Motor neuron (in vitro differentiated cells): Measurements from ENCODE around the gene CMIP. TPM values are rescaled to one million over a fixed set of nuclear protein-coding genes. Genes with fewer than 3 reads are reported as not detected.
"Not testable (repeated sequence)": the region's sequence is repeated elsewhere in the genome, so short reads cannot be mapped to it uniquely, and the experiment has no call there.

ENCODE experiments used
- ATAC-seq, 8 experiments: fragments of 200-7000 bp; cut with Tn5 transposase; replicated peaks in 6 of 8; 2 replicates each; pipeline ENCODE4 v1.8.0; 2021; ENCODE audit warnings: mild to moderate bottlenecking in 8 of 8, moderate library complexity in 8 of 8
- H3K27ac ChIP-seq, 2 donors: fragments of 250-450 bp; sonication (Bioruptor Pico); 2 replicates each; pipeline ENCODE4 v1.9.0; 2021; ENCODE audit warnings: antibody characterized with exemption in 2 of 2, mild to moderate bottlenecking in 2 of 2, moderate library complexity in 1 of 2
- H3K4me1 ChIP-seq, 2 donors: fragments of 250-450 bp; sonication (Bioruptor Pico); replicated peaks in 1 of 2; 2 replicates each; pipeline ENCODE4 v1.6.1; 2021; ENCODE audit warnings: antibody characterized with exemption in 2 of 2, mild to moderate bottlenecking in 2 of 2, moderate library complexity in 1 of 2
- H3K4me3 ChIP-seq, 5 donors: fragments of 250-450 bp; sonication (Bioruptor Pico); 2 replicates each; pipeline ENCODE4 v1.9.0; 2021; ENCODE audit warnings: antibody characterized with exemption in 5 of 5, mild to moderate bottlenecking in 5 of 5, moderate library complexity in 4 of 5
- WGBS, 10 experiments: fragments of 450-650 bp; shearing (Covaris generic); methylation state at CpG; one replicate each; pipeline ENCODE4 v1.0.0; 2022; 5-methylcytosine and 5-hydroxymethylcytosine counted together
- in situ Hi-C, 9 experiments: fragments of 400-800 bp; cut with MboI; loops; one replicate each; pipeline ENCODE4 v1.15.0; 2021; ENCODE audit warnings: low sequenced_read_pairs in 9 of 9, low pct_unique_long_range_greater_than_20kb in 2 of 9; ENCODE audit not compliant: unreplicated experiment in 9 of 9
- total RNA-seq, 8 experiments: library from RNA; unstranded; fragments of 300-600 nt; gene quantifications; 2 replicates each; pipeline versions ENCODE4 v1.2.3 to v1.2.4, GENCODE V29; 2022

The CMIP gene
- total RNA-seq, 8 experiments from 2014 or later = 4.6 to 35.3 (median 19.1) TPM

DNA sequence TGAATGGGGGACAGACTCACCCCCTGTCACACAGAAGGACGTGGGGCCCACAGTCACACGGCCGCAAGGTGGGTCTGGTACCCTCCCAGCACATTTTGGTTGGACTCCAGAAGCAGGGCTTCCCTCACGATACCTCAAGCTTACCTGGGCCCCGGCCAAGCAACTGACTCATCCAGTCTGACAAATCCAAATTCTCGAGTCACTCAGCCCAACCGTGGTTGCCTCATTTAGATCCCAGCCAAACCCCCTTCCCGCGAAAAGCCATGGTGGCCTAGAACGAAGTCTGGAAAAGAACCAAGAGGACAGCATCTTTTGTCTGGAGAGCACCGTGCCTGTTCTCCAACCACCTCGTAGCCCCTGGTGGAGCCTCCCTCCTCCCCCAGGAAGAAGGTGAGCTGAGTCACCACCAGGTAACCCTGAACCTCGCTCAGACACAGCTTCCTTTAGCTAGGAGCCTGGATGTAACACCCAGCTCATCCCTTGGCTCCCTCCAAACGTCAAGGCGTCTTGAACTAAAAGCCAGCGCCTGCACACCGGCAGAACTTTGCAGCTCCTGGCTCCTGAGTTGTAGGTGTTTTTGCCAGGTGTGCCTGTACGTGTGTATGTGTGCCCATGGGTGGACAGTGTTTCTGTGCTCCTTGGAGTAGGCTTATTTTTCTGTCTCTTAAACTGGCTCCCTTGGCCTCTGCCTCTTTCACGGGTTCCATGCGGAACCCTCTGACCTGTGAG lies 78.9 kb downstream of the CMIP start:
- Histone ChIP-seq H3K4me3 (no peak overlapping the region), H3K27ac (no peak overlapping the region), H3K4me1 (peaks cover 11 to 28% of the 10 kb centered on the region in 2 donors)
- in situ Hi-C loops = no loop called here
- ATAC-seq = no peak
- 73 to 100% (median 88%) methylated on average over 2 to 16 of the region's 20 CpGs; no CpG with 5 or more reads in 2 of the 10 experiments for WGBS, 10 experiments

DNA sequence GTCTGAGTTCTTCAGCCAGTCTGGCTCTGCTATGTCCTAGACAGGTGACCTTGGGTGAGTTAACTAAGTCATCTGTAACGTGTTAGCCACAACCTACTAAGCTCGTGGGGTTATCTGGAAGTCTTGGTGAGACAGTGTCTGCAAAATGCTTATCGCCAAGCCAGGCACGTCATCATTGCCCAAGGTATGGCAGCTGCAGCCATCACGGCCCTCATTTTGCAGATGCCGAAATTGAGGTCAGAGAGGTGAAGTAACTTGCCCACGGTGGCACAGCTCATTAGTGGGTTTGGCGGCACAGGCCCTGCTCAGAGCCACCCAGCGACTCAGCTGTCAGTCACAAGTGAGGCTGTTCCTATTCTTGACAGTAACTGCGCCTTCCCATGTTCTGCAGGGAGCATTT lies 79.8 kb downstream of the CMIP start:
- H3K4me1 ChIP-seq = peaks cover 11 to 28% of the 10 kb centered on the region in 2 donors
- in situ Hi-C loops = no loop called here
- 75 to 100% (median 94%) methylated on average over 1 to 9 of the region's 10 CpGs; no CpG with 5 or more reads in 2 of the 10 experiments for WGBS, 10 experiments
- no peak overlapping the region for H3K4me3 ChIP-seq
- no peak for ATAC-seq
- no peak overlapping the region for H3K27ac ChIP-seq

DNA sequence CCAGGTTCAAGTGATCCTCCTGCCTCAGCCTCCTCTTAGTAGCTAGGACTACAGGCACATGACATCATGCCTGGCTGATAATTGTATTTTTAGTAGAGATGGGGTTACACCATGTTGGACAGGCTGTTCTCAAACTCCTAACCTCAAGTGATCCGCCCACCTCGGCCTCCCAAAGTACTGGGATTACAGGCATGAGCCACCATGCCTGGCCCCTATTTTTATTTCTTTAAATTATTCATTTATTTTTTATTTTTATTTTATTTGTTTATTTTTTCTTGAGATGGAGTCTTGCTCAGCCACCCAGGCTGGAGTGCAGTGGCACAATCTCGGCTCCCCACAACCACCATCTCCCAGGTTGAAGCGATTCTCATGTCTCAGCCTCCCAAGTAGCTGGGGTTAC lies 80.3 kb downstream of the CMIP start:
- 80 to 100% (median 100%) methylated on average over 1 to 4 of the region's 4 CpGs; no CpG with 5 or more reads in 1 of the 10 experiments for WGBS, 10 experiments
- H3K27ac ChIP-seq, ATAC-seq, H3K4me3 ChIP-seq, in situ Hi-C loops: not testable (repeated sequence)
- peaks cover 11 to 28% of the 10 kb centered on the region in 2 donors for H3K4me1 ChIP-seq

DNA sequence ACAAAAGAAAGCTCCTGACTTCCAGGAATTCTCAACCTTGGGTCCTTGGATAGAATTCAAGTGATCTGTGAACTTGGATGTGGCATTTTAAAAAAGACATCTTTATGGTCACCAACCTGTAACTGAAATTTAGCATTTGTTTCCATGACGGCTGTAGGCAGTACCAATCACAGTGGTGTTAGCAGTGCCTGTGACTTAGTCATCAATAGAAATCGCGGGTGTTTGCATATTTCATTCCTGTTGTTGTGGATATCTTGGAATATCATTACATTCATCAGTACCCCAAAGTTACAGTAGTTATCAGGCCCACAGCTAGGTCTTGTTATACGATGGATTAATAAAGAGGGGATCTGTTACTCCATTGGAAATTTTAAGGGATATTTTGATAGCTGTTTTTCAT lies 81.6 kb downstream of the CMIP start:
- ATAC-seq = peak in 3 of 8 experiments; percentile 13 to 66 (median 55)
- in situ Hi-C loops = no loop called here
- Histone ChIP-seq H3K27ac (no peak overlapping the region), H3K4me1 (peaks cover 5 to 18% of the 10 kb centered on the region in 2 donors), H3K4me3 (no peak overlapping the region)
- WGBS, 10 experiments = 32 to 100% (median 80%) methylated on average over 1 to 4 of the region's 4 CpGs; no CpG with 5 or more reads in 1 of the 10 experiments

DNA sequence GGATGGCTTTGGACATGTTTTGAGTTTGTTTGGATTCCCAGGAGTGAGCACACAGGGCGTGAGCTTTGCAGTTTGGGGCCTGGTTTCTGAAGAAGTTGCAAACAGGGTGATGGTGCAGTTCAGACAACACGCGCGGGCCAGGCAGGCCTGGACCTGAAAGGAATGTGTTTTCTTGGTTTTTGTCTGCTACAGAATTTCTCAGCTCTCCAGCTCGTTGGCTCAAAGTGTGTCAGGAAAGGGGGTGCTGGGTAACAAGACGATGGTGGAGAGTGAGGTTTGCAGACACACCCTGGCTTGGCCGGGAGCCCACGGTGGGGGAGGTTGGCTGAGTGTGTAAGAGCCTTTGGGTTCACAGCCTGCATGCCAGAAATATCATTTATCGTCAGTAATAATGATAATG lies 82.3 kb downstream of the CMIP start:
- ATAC-seq = peak in 4 of 8 experiments; percentile 22 to 71 (median 57)
- Histone ChIP-seq H3K27ac (no peak overlapping the region), H3K4me3 (no peak overlapping the region), H3K4me1 (peaks cover 0 to 11% of the 10 kb centered on the region in 2 donors)
- in situ Hi-C loops = no loop called here
- 0 to 100% (median 81%) methylated on average over 1 to 8 of the region's 9 CpGs; no CpG with 5 or more reads in 4 of the 10 experiments for WGBS, 10 experiments

DNA sequence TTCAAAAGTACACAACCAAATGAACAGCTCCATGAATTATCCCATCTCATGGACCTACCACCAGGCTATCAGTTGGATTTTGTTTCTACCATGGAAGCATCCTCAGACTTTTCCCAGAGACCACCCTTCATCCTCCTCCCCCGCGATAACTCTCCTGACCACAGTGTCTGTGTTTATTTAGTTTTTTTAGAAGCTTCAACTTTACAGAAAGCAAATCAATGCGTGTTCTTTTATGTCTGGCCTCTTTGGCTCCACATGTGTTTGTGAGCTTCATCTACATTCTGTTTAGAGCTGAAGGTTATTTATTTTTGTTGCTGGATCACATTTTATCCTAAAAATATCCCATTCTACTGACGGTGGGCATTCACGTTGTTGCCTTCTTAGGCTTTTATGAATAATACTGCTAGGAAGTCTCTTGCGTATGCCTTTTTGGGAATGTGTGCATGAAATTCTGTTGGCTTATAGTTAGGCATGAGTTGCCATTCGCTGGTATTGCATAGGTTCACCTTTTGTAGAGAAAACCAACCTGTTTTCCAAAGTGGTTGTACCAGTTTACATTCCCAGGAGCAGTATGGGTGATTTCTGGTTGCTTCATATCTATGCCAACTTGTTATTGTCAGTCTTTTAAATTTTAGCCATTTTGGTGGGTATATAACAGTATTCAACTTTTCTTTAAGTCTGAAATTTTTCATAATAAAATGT lies 83.0 kb downstream of the CMIP start:
- Histone ChIP-seq H3K4me1 (peaks cover 0 to 6% of the 10 kb centered on the region in 2 donors), H3K4me3 (no peak overlapping the region), H3K27ac (no peak overlapping the region)
- in situ Hi-C loops = no loop called here
- no peak for ATAC-seq
- 71 to 100% (median 97%) methylated on average over 1 to 7 of the region's 7 CpGs; no CpG with 5 or more reads in 1 of the 10 experiments for WGBS, 10 experiments

DNA sequence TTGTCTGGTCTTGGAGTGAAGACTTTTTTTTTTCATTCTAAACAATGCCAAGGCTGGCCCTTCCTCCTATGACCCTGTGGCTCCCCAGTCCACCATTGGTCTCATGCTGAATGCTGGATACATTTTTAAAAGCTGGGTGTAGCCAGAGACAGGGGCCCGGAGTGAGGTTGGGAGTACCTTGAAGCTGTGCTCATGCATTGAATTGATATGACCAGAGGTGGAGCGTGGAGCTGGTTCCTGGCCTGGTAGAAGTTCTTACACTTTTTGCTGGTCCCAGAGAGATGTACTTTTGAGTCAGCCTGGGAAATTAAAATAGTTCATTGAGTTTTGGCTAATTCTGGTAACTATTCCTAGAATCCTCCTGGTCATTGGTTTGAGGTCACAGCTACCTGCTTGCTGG lies 83.6 kb downstream of the CMIP start:
- Histone ChIP-seq H3K4me1 (peaks cover 0 to 6% of the 10 kb centered on the region in 2 donors), H3K4me3 (no peak overlapping the region), H3K27ac (no peak overlapping the region)
- in situ Hi-C loops = no loop called here
- ATAC-seq = peak in 1 of 8 experiments; percentile 9
- 100% methylated on average over 1 of the region's 2 CpGs; no CpG with 5 or more reads in 8 of the 10 experiments for WGBS, 10 experiments

DNA sequence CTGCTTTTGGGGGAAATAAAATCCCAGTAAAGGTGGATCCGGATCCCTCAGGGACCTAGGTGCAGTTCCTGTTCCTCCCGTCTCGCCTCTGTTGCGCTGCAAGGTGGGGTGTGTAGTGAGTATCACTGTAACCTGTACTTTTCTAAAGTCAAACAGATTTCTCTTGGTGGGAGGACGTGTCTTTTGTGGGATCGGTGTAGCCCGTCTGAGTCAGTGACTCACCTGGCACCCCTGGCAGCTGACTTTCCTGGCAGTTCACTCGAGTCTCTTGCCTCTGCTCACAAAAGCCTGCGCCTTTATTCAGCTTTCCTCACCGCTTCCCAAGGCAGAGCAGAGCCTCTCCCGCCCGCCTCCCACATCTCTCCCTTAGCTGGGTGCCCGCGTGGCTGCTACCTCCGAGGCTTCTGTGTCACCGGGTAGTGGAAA lies 85.7 kb downstream of the CMIP start:
- H3K4me1 ChIP-seq = peaks cover 0 to 6% of the 10 kb centered on the region in 2 donors
- H3K4me3 ChIP-seq = no peak overlapping the region
- 87 to 100% (median 92%) methylated on average over 1 to 5 of the region's 16 CpGs; no CpG with 5 or more reads in 4 of the 10 experiments for WGBS, 10 experiments
- in situ Hi-C loops = no loop called here
- no peak overlapping the region for H3K27ac ChIP-seq
- no peak for ATAC-seq

DNA sequence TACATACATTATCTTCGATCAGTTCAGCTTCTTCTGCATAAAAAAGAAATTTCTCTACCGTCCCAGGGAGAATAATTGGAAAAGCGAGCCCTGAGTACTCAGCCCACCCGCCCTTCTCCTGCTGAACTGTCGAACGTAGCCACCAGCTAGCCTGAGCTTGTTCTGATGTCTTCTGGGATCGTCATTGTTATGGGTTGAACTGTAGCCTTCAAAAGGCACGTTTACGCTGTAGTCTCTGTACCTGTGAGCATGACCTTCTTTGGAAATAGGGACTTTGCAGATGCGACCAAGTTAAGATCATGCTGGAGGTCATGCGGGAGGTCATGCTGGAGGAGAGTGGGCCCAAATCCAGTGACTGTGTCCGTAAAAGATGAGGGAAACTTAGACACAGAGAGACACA lies 86.2 kb downstream of the CMIP start:
- 74 to 100% (median 93%) methylated on average over 1 to 9 of the region's 12 CpGs; no CpG with 5 or more reads in 1 of the 10 experiments for WGBS, 10 experiments
- peak in 1 of 8 experiments; percentile 12 for ATAC-seq
- no peak overlapping the region for H3K27ac ChIP-seq
- in situ Hi-C loops = no loop called here
- H3K4me3 ChIP-seq = no peak overlapping the region
- peaks cover 0 to 6% of the 10 kb centered on the region in 2 donors for H3K4me1 ChIP-seq

DNA sequence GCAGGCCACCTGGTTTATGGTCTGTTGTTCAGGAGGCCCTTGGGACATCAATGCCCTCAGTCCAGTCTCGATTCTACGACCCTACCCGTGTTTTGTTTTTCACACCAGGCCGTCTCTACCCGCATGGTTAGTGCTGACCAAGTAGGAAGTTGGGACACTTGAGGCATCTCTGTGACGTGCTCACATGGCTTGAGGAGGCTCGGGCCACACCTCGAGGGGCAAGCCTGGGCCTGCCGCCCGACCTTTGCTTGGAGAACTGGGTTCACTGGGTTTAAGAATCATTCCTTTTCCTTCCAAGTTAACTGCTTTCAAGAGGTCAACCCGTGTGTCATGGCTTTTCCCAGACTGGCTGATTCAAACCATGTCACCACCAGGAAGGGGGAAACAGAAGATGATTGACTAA lies 86.8 kb downstream of the CMIP start:
- in situ Hi-C loops = no loop called here
- 20 to 100% (median 82%) methylated on average over 1 to 8 of the region's 11 CpGs; no CpG with 5 or more reads in 2 of the 10 experiments for WGBS, 10 experiments
- no peak for ATAC-seq
- Histone ChIP-seq H3K4me3 (no peak overlapping the region), H3K27ac (no peak overlapping the region), H3K4me1 (peaks cover 0 to under 1% of the 10 kb centered on the region in 2 donors)

DNA sequence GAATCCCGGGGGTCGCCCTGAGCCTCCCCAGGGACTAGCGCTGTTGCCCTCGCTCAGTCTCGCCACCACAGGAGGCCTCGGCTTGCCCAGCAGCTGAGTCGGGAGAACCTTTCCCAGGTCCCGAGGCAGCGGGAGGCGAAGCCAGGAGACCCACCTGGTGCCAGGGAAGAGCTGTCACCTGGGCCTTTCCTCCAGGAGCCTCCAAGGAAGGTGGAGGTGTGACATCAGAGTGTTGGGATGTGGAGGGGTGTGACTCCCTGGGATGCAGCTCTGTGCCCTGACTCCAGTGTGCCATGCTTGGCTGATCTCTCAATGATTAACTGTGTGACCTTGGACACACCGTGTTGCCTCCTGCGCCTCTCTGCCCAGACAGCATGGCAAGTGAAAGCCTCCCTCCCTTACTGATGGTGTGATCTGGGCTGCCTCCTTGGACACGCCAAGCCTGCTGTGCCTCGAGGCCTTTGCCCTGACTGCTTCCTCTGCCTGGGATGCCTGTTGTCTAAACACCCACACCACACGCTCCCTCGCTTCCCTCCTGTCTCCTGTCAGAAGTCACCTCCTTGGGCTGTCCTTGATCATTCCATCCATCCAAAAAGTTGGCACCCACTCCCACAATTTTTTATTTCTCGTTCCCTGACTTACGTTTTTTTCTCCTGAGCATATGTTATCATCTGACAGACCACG lies 88.0 kb downstream of the CMIP start:
- H3K4me1 ChIP-seq = no peaks in the 10 kb centered on the region
- no peak overlapping the region for H3K27ac ChIP-seq
- no peak overlapping the region for H3K4me3 ChIP-seq
- in situ Hi-C loops = no loop called here
- WGBS, 10 experiments = 68 to 100% (median 80%) methylated on average over 3 to 12 of the region's 19 CpGs; no CpG with 5 or more reads in 1 of the 10 experiments
- no peak for ATAC-seq

DNA sequence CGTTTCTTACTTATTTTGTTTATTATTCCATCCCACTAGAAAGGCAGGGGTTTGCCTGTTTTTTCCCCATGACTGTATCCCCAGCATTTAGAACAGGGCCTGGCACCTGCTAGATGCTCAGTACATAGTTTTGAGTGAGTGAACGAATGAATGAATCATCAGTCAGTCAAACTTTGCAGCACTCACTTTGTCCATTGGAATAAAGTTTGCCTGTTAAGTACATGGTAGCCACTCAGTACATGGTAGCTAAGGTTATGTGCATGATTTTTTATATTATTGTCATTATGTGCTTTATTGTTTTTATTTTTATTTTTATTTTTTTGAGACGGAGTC lies 88.5 kb downstream of the CMIP start:
- no peak for ATAC-seq
- 0 to 100% (median 80%) methylated on average over 1 to 3 of the region's 3 CpGs; no CpG with 5 or more reads in 1 of the 10 experiments for WGBS, 10 experiments
- H3K4me1 ChIP-seq = peaks cover 0 to under 1% of the 10 kb centered on the region in 2 donors
- in situ Hi-C loops = no loop called here
- H3K27ac ChIP-seq = no peak overlapping the region
- no peak overlapping the region for H3K4me3 ChIP-seq
